Large intestine (tissue), 3 donors: ENCODE results near the gene DNAJA3. TPM values are rescaled to one million over a fixed set of nuclear protein-coding genes. Genes with fewer than 3 reads are reported as not detected.

Source experiments
- DNase-seq, 2 donors: peaks; one replicate each; pipeline versions ENCODE4 v3.0.0 to v3.0.0-alpha.2; 2013
- H3K27ac ChIP-seq: one replicate; pipeline ENCODE4 v1.5.1; 2013; ENCODE audit warnings: low read length
- H3K27me3 ChIP-seq: 2 replicates; pipeline ENCODE4 v1.6.1; 2013; ENCODE audit warnings: low read length; ENCODE audit not compliant: control insufficient read depth, insufficient read depth
- H3K36me3 ChIP-seq: 2 replicates; pipeline ENCODE4 v1.6.1; 2013; ENCODE audit warnings: low read length; ENCODE audit not compliant: control insufficient read depth, insufficient read depth
- H3K4me1 ChIP-seq: one replicate; pipeline ENCODE4 v1.6.1; 2013; ENCODE audit warnings: low read length; ENCODE audit not compliant: control insufficient read depth, insufficient read depth
- H3K4me3 ChIP-seq: one replicate; pipeline ENCODE4 v1.5.1; 2013; ENCODE audit warnings: low read length
- H3K9me3 ChIP-seq: one replicate; pipeline ENCODE4 v1.6.1; 2013; ENCODE audit warnings: mild to moderate bottlenecking, low read depth, low read length, moderate library complexity; ENCODE audit not compliant: control insufficient read depth
- whole genome bisulfite sequencing: methylation state at CpG from one replicate; pipeline ENCODE4 v1.1.5; 2013; ENCODE audit warnings: low lambda C conversion rate; ENCODE audit not compliant: insufficient coverage; 5-methylcytosine and 5-hydroxymethylcytosine counted together
- polyA plus RNA-seq: library from polyadenylated mRNA; unstranded; fragments of 120-200 nt; gene quantifications from one replicate; pipeline ENCODE4 v1.2.1, GENCODE V29; 2013

The DNAJA3 gene
- polyA plus RNA-seq, 1 donor, result 46.0 TPM

GRCh38 chr16:4477966-4478365 is 52.3 kb downstream of the DNAJA3 start:
- Histone ChIP-seq H3K36me3 (no peaks in the 10 kb centered on the region), H3K9me3 (peaks cover 9% of the 10 kb centered on the region), H3K27ac (no peak overlapping the region), H3K27me3 (no peaks in the 10 kb centered on the region), H3K4me3 (no peak overlapping the region), H3K4me1 (peaks cover 4% of the 10 kb centered on the region)
- WGBS, result no CpG with 5 or more reads among the region's 2 CpGs
- DNase-seq, result no peak

GRCh38 chr16:4481526-4481925 is 55.9 kb downstream of the DNAJA3 start:
- H3K4me1 ChIP-seq, result no peaks in the 10 kb centered on the region
- no peaks in the 10 kb centered on the region for H3K9me3 ChIP-seq
- DNase-seq, result no peak
- H3K4me3 ChIP-seq, result no peak overlapping the region
- no peaks in the 10 kb centered on the region for H3K27me3 ChIP-seq
- peaks cover 7% of the 10 kb centered on the region for H3K36me3 ChIP-seq
- no peak overlapping the region for H3K27ac ChIP-seq
- 39% methylated on average over 2 of the region's 2 CpGs for WGBS

- H3K36me3 ChIP-seq, result peaks cover 7% of the 10 kb centered on the region
- DNase-seq, result no peak
- H3K27me3 ChIP-seq, result no peaks in the 10 kb centered on the region
- H3K27ac ChIP-seq, result no peak overlapping the region
- no CpG with 5 or more reads among the region's 1 CpG for WGBS
- H3K9me3 ChIP-seq, result no peaks in the 10 kb centered on the region
- H3K4me1 ChIP-seq, result no peaks in the 10 kb centered on the region
- no peak overlapping the region for H3K4me3 ChIP-seq
Observed at GRCh38 chr16:4481963-4482362, 56.3 kb downstream of the DNAJA3 start.

GRCh38 chr16:4486126-4486893 is 60.6 kb downstream of the DNAJA3 start:
- WGBS, result no CpG with 5 or more reads among the region's 3 CpGs
- no peak overlapping the region for H3K4me3 ChIP-seq
- no peaks in the 10 kb centered on the region for H3K4me1 ChIP-seq
- DNase-seq, result no peak
- no peaks in the 10 kb centered on the region for H3K27me3 ChIP-seq
- peaks cover 20% of the 10 kb centered on the region for H3K36me3 ChIP-seq
- no peak overlapping the region for H3K27ac ChIP-seq
- no peaks in the 10 kb centered on the region for H3K9me3 ChIP-seq

GRCh38 chr16:4487955-4488498 is 62.4 kb downstream of the DNAJA3 start:
- no peak for DNase-seq
- Histone ChIP-seq H3K4me3 (no peak overlapping the region), H3K36me3 (peaks cover 23% of the 10 kb centered on the region), H3K9me3 (no peaks in the 10 kb centered on the region), H3K27me3 (no peaks in the 10 kb centered on the region), H3K27ac (no peak overlapping the region), H3K4me1 (no peaks in the 10 kb centered on the region)
- no CpG with 5 or more reads among the region's 5 CpGs for WGBS

- no peaks in the 10 kb centered on the region for H3K9me3 ChIP-seq
- peaks cover 28% of the 10 kb centered on the region for H3K36me3 ChIP-seq
- H3K27me3 ChIP-seq, result no peaks in the 10 kb centered on the region
- no CpG with 5 or more reads among the region's 1 CpG for WGBS
- H3K4me3 ChIP-seq, result no peak overlapping the region
- no peak for DNase-seq
- no peak overlapping the region for H3K27ac ChIP-seq
- H3K4me1 ChIP-seq, result no peaks in the 10 kb centered on the region
Observed at GRCh38 chr16:4488499-4488967, 62.9 kb downstream of the DNAJA3 start.

- WGBS, result 83% methylated on average over 1 of the region's 5 CpGs
- H3K27ac ChIP-seq, result no peak overlapping the region
Observed at GRCh38 chr16:4489030-4489429, 63.4 kb downstream of the DNAJA3 start.

GRCh38 chr16:4491898-4492297 is 66.2 kb downstream of the DNAJA3 start:
- Histone ChIP-seq H3K27me3 (no peaks in the 10 kb centered on the region), H3K36me3 (peaks cover 28% of the 10 kb centered on the region), H3K4me3 (no peak overlapping the region), H3K4me1 (no peaks in the 10 kb centered on the region), H3K27ac (no peak overlapping the region), H3K9me3 (no peaks in the 10 kb centered on the region)
- DNase-seq, result no peak
- no CpG with 5 or more reads among the region's 4 CpGs for WGBS

More at GRCh38 chr16:4489030-4489429, 63.4 kb downstream of the DNAJA3 start:
- H3K36me3 ChIP-seq, result peaks cover 28% of the 10 kb centered on the region
- no peak for DNase-seq
- H3K4me3 ChIP-seq, result no peak overlapping the region
- H3K4me1 ChIP-seq, result no peaks in the 10 kb centered on the region
- no peaks in the 10 kb centered on the region for H3K27me3 ChIP-seq
- no peaks in the 10 kb centered on the region for H3K9me3 ChIP-seq

- Histone ChIP-seq H3K27me3 (no peaks in the 10 kb centered on the region), H3K4me3 (no peak overlapping the region), H3K36me3 (peaks cover 18% of the 10 kb centered on the region), H3K9me3 (no peaks in the 10 kb centered on the region), H3K4me1 (peaks cover 2% of the 10 kb centered on the region), H3K27ac (no peak overlapping the region)
- no peak for DNase-seq
- WGBS, result 100% methylated on average over 1 of the region's 6 CpGs
Observed at GRCh38 chr16:4494746-4495490, 69.2 kb downstream of the DNAJA3 start.

- H3K27me3 ChIP-seq, result no peaks in the 10 kb centered on the region
- 100% methylated on average over 1 of the region's 2 CpGs for WGBS
- no peak for DNase-seq
- no peak overlapping the region for H3K4me3 ChIP-seq
- no peak overlapping the region for H3K27ac ChIP-seq
- peaks cover 11% of the 10 kb centered on the region for H3K4me1 ChIP-seq
- H3K9me3 ChIP-seq, result no peaks in the 10 kb centered on the region
- H3K36me3 ChIP-seq, result peaks cover 18% of the 10 kb centered on the region
Observed at GRCh38 chr16:4495766-4496165, 70.1 kb downstream of the DNAJA3 start.
